DMS114 treated with DMSO at 0.1 percent for 48 hours (cell line): ENCODE data around the gene CYB561D1.
A peak's percentile ranks its signal among the peaks of the same experiment; 100 is the strongest.
"Not testable (repeated sequence)": the region's sequence is repeated elsewhere in the genome, so short reads cannot be mapped to it uniquely, and the experiment has no call there.

Experiments
- DNase-seq: peaks from one replicate; lab custom pipeline; 2025; ENCODE audit not compliant: unreplicated experiment; lab: John Stamatoyannopoulos, UW

CYB561D1 gene

GRCh38 chr1:109493805-109494539 lies at the start of gene CYB561D1:
CYB561D1 (plus strand) TSS chr1:109494094; CDS start chr1:109494140, 46 bp downstream.
- DNase-seq, result peak; percentile 87

GRCh38 chr1:109444346-109444745 lies 49.5 kb upstream of the CYB561D1 start:
- no peak for DNase-seq

- DNase-seq, result not testable (repeated sequence)
These were observed 47.8 kb upstream of the CYB561D1 start for GRCh38 chr1:109445949-109446695.

- no peak for DNase-seq
These were observed 46.4 kb upstream of the CYB561D1 start for GRCh38 chr1:109447524-109447923.

GRCh38 chr1:109454497-109455133 lies 39.3 kb upstream of the CYB561D1 start:
- no peak for DNase-seq

- no peak for DNase-seq
These were observed 36.1 kb upstream of the CYB561D1 start for GRCh38 chr1:109457819-109458218.

GRCh38 chr1:109466125-109466451 lies 27.8 kb upstream of the CYB561D1 start:
- no peak for DNase-seq

- DNase-seq, result peak; percentile 53
These were observed 27.2 kb upstream of the CYB561D1 start, which contains the start of gene SYPL2 for GRCh38 chr1:109466452-109467300. SYPL2 (plus strand) TSS chr1:109466546; CDS start chr1:109466844, 298 bp downstream.

GRCh38 chr1:109467301-109467777 lies 26.6 kb upstream of the CYB561D1 start:
- DNase-seq, result no peak

- DNase-seq, result no peak
These were observed 25.8 kb upstream of the CYB561D1 start for GRCh38 chr1:109468061-109468460.

GRCh38 chr1:109468903-109469302 lies 25.0 kb upstream of the CYB561D1 start:
- no peak for DNase-seq

GRCh38 chr1:109470245-109470644 lies 23.6 kb upstream of the CYB561D1 start:
- no peak for DNase-seq

- no peak for DNase-seq
These were observed 21.1 kb upstream of the CYB561D1 start for GRCh38 chr1:109472779-109473178.

- DNase-seq, result not testable (repeated sequence)
These were observed 20.4 kb upstream of the CYB561D1 start for GRCh38 chr1:109473284-109474057.

GRCh38 chr1:109474697-109475096 lies 19.2 kb upstream of the CYB561D1 start:
- no peak for DNase-seq

- no peak for DNase-seq
These were observed 18.6 kb upstream of the CYB561D1 start for GRCh38 chr1:109475261-109475660.

- DNase-seq, result no peak
These were observed 17.1 kb upstream of the CYB561D1 start for GRCh38 chr1:109476825-109477224.

GRCh38 chr1:109477821-109478220 lies 16.1 kb upstream of the CYB561D1 start:
- DNase-seq, result no peak

- no peak for DNase-seq
These were observed 15.1 kb upstream of the CYB561D1 start for GRCh38 chr1:109478806-109479205.

GRCh38 chr1:109479311-109479710 lies 14.6 kb upstream of the CYB561D1 start:
- no peak for DNase-seq
